CD4-positive, alpha-beta T cell (primary cell): ENCODE results near the gene TUT4. TPM values are rescaled to one million over a fixed set of nuclear protein-coding genes. Genes with fewer than 3 reads are reported as not detected.

ENCODE experiments used
- ATAC-seq: fragments of 200-7000 bp; cut with Tn5 transposase; one replicate; pipeline ENCODE4 v1.10.0; 2022; ENCODE audit warnings: mild to moderate bottlenecking; ENCODE audit not compliant: poor library complexity
- CTCF ChIA-PET: fragments of 350-600 bp; sonication (Branson Sonifier 250); formaldehyde crosslinking; loops from one replicate; lab custom pipeline; 2021; ENCODE audit warnings: antibody characterized with exemption, inconsistent platforms; lab: Charles Lee
- POLR2A ChIA-PET: fragments of 350-600 bp; sonication (Branson Sonifier 250); formaldehyde crosslinking; loops from one replicate; lab custom pipeline; 2021; ENCODE audit warnings: antibody characterized with exemption, inconsistent platforms; lab: Charles Lee
- DNase-seq, 14 experiments: peaks; one replicate each; pipeline ENCODE4 v3.0.0-alpha.2; 2013 to 2020; ENCODE audit warnings: mixed read lengths in 2 of 14
- H3K27ac ChIP-seq, 2 donors: one replicate each; pipeline versions ENCODE4 v1.5.1 to v1.7.0; 2013; ENCODE audit warnings: low read length in 2 of 2, low read depth in 1 of 2, mild to moderate bottlenecking in 1 of 2
- H3K27me3 ChIP-seq, 2 experiments: 1 replicate in 1 of 2; 2 replicates in 1 of 2; pipeline versions ENCODE4 v1.6.1 to v1.7.0; 2013; ENCODE audit warnings: low read length in 2 of 2, control low read depth in 1 of 2, mild to moderate bottlenecking in 1 of 2, moderate library complexity in 1 of 2; ENCODE audit not compliant: insufficient read depth in 2 of 2, control insufficient read depth in 1 of 2
- H3K36me3 ChIP-seq: one replicate; pipeline ENCODE4 v1.6.1; 2013; ENCODE audit warnings: low read length, control low read depth; ENCODE audit not compliant: insufficient read depth
- H3K4me1 ChIP-seq: one replicate; pipeline ENCODE4 v1.6.1; 2013; ENCODE audit warnings: low read length, control low read depth; ENCODE audit not compliant: insufficient read depth
- H3K4me3 ChIP-seq: one replicate; pipeline ENCODE4 v1.5.1; 2013; ENCODE audit warnings: mild to moderate bottlenecking, low read length, moderate library complexity
- H3K9me3 ChIP-seq, 2 experiments: 1 replicate in 1 of 2; 2 replicates in 1 of 2; pipeline versions ENCODE4 v1.6.1 to v1.7.0; 2013; ENCODE audit warnings: low read length in 2 of 2, mild to moderate bottlenecking in 2 of 2, control low read depth in 1 of 2, moderate library complexity in 1 of 2; ENCODE audit not compliant: control insufficient read depth in 1 of 2, insufficient read depth in 1 of 2
- H3K27ac Mint-ChIP-seq: one replicate; pipeline ENCODE4 v1.8.0; 2020; ENCODE audit warnings: mixed read lengths
- H3K27me3 Mint-ChIP-seq: one replicate; pipeline ENCODE4 v1.8.0; 2021; ENCODE audit warnings: mixed read lengths
- H3K36me3 Mint-ChIP-seq: one replicate; pipeline ENCODE4 v1.8.0; 2021; ENCODE audit warnings: low read depth, mixed read lengths
- H3K4me1 Mint-ChIP-seq: one replicate; pipeline ENCODE4 v1.8.0; 2021; ENCODE audit warnings: low read depth, mixed read lengths
- H3K4me3 Mint-ChIP-seq: one replicate; pipeline ENCODE4 v1.8.0; 2020; ENCODE audit warnings: mild to moderate bottlenecking, mixed read lengths
- H3K9me3 Mint-ChIP-seq: one replicate; pipeline ENCODE4 v1.8.0; 2020; ENCODE audit warnings: mixed read lengths
- CTCF ChIP-seq: fragments of 200-600 bp; IDR thresholded peaks from one replicate; pipeline ENCODE4 v1.8.0; 2022; ENCODE audit warnings: antibody characterized with exemption, mild to moderate bottlenecking
- intact Hi-C, 2 experiments: fragments of 100-400 bp; cut with DNase I in 1 of 2; cut with micrococcal nuclease in 1 of 2; formaldehyde crosslinking; loops; one replicate each; pipeline versions ENCODE4 v1.15.1 to v1.9.0; 2023 to 2025; cut with DNase I, micrococcal nuclease
- total RNA-seq, 174 experiments: library from RNA in 2 of 174; stranded (reverse) in 2 of 174; gene quantifications; one replicate each; pipeline ENCODE4 v1.2.3 and lab custom pipeline; 2021 to 2026

TUT4 gene
- total RNA-seq, 2 experiments from 2014 or later, result 141 to 147 TPM

- Histone ChIP-seq H3K36me3 (peaks cover 12% of the 10 kb centered on the region), H3K27ac (no peak overlapping the region), H3K9me3 (no peaks in the 10 kb centered on the region), H3K4me3 (no peak overlapping the region), H3K4me1 (no peaks in the 10 kb centered on the region), H3K27me3 (no peaks in the 10 kb centered on the region)
- DNase-seq, result no peak
- Mint-ChIP-seq H3K36me3 (peaks cover 74% of the 10 kb centered on the region), H3K4me1 (no peaks in the 10 kb centered on the region), H3K4me3 (no peak overlapping the region), H3K9me3 (no peaks in the 10 kb centered on the region), H3K27ac (no peak overlapping the region), H3K27me3 (no peaks in the 10 kb centered on the region)
- no peak for TF ChIP-seq CTCF
- ChIA-PET POLR2A (interaction anchor here (0.6 kb wide), 1 partner anchor 54 kb away, joined by 3 read pairs; no protein-coding TSS in a partner anchor), CTCF (no interaction called here)
- intact Hi-C loops, result no loop called here
- no peak for ATAC-seq
Observed at GRCh38 chr1:52455686-52456085, 97.2 kb downstream of the TUT4 start.

- no peak overlapping the region for H3K27ac ChIP-seq
- no peak overlapping the region for H3K27ac Mint-ChIP-seq
- intact Hi-C loops, result no loop called here
- CTCF ChIA-PET, result no interaction called here
- no peaks in the 10 kb centered on the region for H3K27me3 ChIP-seq
- no peaks in the 10 kb centered on the region for H3K4me1 Mint-ChIP-seq
- H3K9me3 Mint-ChIP-seq, result no peaks in the 10 kb centered on the region
- no peak overlapping the region for H3K4me3 Mint-ChIP-seq
- H3K27me3 Mint-ChIP-seq, result no peaks in the 10 kb centered on the region
- no peak overlapping the region for H3K4me3 ChIP-seq
- TF ChIP-seq CTCF, result no peak
- H3K36me3 Mint-ChIP-seq, result peaks cover 75% of the 10 kb centered on the region
- no peaks in the 10 kb centered on the region for H3K9me3 ChIP-seq
- ATAC-seq, result no peak
- POLR2A ChIA-PET, result no interaction called here
- DNase-seq, result no peak
- peaks cover 14% of the 10 kb centered on the region for H3K36me3 ChIP-seq
- no peaks in the 10 kb centered on the region for H3K4me1 ChIP-seq
Observed at GRCh38 chr1:52454779-52455178, 98.1 kb downstream of the TUT4 start.

GRCh38 chr1:52454127-52454526, 98.8 kb downstream of the TUT4 start:
- no peak for DNase-seq
- intact Hi-C loops, result no loop called here
- POLR2A ChIA-PET, result no interaction called here
- Histone ChIP-seq H3K4me3 (no peak overlapping the region), H3K27ac (no peak overlapping the region), H3K27me3 (no peaks in the 10 kb centered on the region), H3K9me3 (no peaks in the 10 kb centered on the region), H3K4me1 (no peaks in the 10 kb centered on the region), H3K36me3 (peaks cover 14% of the 10 kb centered on the region)
- CTCF ChIA-PET, result no interaction called here
- Mint-ChIP-seq H3K27ac (no peak overlapping the region), H3K9me3 (no peaks in the 10 kb centered on the region), H3K4me3 (no peak overlapping the region), H3K4me1 (no peaks in the 10 kb centered on the region), H3K27me3 (no peaks in the 10 kb centered on the region), H3K36me3 (peaks cover 78% of the 10 kb centered on the region)
- TF ChIP-seq CTCF, result no peak
- no peak for ATAC-seq
